ENCODE results near the gene LAMB3.

- no peak for TF ChIP-seq CTCF (IDR thresholded peaks at IDR 0.05)
- no peak for TF ChIP-seq GATA2 (CRISPR knock-in tag; IDR thresholded peaks at IDR 0.05)
- no peak for TF ChIP-seq USF2 (IDR thresholded peaks at IDR 0.05; ENCODE audit: borderline replicate concordance, low read depth, low read length)
- no peak for TF ChIP-seq JUND (IDR thresholded peaks at IDR 0.05)
- no peak for TF ChIP-seq NRF1 (IDR thresholded peaks at IDR 0.05; ENCODE audit: low read depth, low read length)
These were observed 34.5 kb downstream of the LAMB3 start for GRCh38 chr1:209617755-209618154.
